ENCODE results near the gene TTC9C.
"Not testable (repeated sequence)": the region's sequence is repeated elsewhere in the genome, so short reads cannot be mapped to it uniquely, and the experiment has no call there.

TTC9C gene

GRCh38 chr11:62709247-62710000, 18.9 kb upstream of the TTC9C start:
- DNase-seq (ENCODE audit: low read depth in 3 of 3, low spot score in 1 of 3), result peak; percentile 85 to 95 (median 93)

DNA sequence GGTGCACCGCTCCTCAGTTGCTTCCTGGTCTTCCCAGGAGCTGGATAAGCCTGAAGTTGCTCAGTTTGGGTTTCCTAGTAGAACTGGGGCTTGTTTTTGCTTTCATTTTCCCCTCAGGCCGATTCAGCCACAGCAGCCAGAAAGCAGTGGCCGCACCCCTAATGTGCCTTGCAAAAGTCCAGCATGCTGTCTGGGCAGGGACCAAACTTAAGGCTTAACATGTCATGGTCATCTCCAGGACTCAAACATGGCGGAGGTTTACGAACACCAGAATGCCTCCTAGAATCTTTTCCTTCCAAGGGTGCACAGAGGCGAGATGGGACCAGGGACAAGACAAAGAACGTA, 18.3 kb upstream of the TTC9C start:
- DNase-seq (ENCODE audit: low read depth in 3 of 3, low spot score in 1 of 3), result no peak

DNA sequence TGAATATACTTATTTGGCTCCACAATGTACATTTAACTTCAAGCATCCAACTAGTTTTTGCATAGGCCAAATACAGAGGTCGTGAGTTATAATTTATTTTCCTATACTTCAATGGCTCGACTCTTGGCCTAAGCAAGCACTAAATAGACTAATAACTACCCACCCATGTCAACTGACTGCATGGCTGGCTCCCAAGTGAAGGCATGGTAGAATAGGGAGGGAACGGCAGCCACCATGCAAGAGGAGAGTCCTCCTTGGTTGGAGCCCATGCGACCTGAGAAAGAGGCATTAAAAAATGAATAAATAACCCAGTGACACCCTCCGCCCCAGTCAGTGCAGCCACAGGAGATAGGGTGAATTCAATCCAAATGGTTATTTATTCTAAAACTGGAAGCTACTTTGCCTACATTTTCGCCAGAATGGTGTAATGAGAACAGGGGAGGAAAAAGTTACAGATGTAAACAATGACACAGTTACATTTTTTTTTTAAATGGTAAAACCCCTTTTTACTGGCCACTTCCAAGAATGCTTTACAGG, 15.9 kb upstream of the TTC9C start:
- DNase-seq (ENCODE audit: low read depth in 3 of 3, low spot score in 1 of 3), result no peak

DNA sequence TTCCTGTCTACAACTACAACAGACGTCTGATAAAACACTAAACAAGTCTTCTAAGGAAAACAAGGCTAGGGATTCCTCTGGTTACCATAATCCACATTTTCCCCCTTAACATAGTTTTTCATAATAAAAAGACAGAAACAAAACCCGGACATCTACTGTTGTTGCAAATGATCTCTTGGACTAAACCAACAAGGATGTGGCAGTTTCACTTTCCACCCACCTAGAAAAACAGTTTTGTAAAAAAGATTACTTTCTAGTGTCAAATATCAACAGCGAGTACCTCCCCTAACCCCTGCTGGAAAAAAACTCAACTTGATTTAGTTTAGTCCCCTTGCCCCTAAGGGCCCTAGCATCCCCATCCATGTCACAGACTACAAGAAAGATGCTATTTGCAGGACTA, 15.4 kb upstream of the TTC9C start:
- DNase-seq (ENCODE audit: low read depth in 3 of 3, low spot score in 1 of 3), result no peak

DNA sequence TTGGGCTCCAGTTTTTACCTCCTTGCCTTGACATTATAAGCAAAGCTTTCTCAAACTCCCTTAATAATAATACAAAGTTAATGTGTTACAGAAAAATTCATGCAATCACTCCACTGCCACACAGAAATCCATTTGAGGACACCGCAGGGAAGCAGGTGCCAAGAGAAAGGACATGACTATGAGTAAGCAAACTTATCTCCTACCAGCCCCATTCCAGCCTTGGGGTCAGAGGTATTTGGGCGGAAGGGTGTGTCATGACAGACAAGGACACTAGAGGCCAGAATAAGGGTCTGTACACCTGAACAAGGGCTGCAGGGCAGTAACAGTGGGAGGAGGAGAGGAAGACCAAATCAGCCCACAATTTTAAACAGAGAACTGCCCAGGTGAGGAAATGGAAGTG, 14.9 kb upstream of the TTC9C start:
- DNase-seq (ENCODE audit: low read depth in 3 of 3, low spot score in 1 of 3), result no peak

- no peak for DNase-seq (ENCODE audit: low read depth in 3 of 3, low spot score in 1 of 3)
These were observed 12.8 kb upstream of the TTC9C start for GRCh38 chr11:62715150-62716130.

DNA sequence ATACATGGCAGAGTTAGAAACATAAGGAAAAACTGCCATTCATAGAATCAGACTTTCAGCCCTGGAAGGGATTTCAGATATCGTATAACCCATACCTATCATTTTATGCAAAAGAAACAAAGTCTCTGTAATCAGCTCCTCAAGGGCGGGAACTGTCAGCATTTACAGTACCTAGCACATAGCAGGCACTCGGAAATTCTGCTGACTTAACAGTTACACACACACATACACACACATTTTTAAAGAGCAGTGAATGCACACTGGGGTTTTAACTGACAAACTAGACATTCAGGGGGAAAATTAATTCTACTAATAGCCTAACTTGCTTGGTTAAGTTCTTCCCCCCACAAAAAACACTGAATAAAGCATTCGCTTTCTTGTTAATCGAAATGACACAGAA, 12.1 kb upstream of the TTC9C start:
- DNase-seq (ENCODE audit: low read depth in 3 of 3, low spot score in 1 of 3), result no peak

DNA sequence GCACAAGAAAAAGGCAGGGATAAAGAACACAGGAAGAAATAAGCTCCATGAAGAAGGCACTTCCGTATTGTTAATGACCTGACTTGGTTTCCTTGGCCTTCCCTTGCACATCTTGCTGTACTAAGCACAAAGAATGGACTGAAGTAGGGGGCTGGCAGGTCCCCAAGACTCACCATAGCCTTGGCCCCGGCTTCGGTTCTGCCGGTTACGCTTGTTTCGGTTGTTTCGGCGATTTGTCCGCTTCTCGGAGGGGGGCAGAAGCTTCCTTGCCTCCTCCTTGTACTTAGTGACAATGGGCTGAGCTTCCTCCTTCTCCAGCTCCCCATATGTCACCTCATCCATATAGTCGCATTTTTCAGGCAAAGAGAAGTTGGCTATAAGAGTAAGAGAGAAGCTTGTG, 11.5 kb upstream of the TTC9C start:
- DNase-seq (ENCODE audit: low read depth in 3 of 3, low spot score in 1 of 3), result no peak

- no peak for DNase-seq (ENCODE audit: low read depth in 3 of 3, low spot score in 1 of 3)
These were observed 8.8 kb upstream of the TTC9C start for GRCh38 chr11:62719302-62719978.

DNA sequence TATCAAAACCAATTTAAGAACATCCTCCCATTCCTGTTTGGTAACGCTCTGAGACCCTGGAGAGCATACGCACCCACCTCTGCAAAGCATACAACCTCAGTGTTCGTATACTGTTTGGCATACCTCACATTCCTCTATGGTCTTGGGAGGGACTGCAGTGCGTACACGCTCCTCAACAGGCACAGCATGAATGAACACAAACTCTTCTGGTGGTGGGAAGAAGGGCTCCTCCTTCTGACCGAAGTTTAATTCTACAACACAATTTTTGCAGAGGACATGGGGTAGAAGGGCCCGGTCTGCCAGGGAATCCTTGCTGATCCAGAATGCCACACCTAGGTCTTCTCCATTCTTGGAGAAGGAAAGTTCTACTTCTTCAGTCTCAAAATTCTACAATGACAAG, 6.3 kb upstream of the TTC9C start:
- DNase-seq (ENCODE audit: low read depth in 3 of 3, low spot score in 1 of 3), result no peak

GRCh38 chr11:62724171-62724570, 4.1 kb upstream of the TTC9C start:
- DNase-seq (ENCODE audit: low read depth in 3 of 3, low spot score in 1 of 3), result no peak

GRCh38 chr11:62725646-62726045, 2.6 kb upstream of the TTC9C start:
- no peak for DNase-seq (ENCODE audit: low read depth in 3 of 3, low spot score in 1 of 3)

DNA sequence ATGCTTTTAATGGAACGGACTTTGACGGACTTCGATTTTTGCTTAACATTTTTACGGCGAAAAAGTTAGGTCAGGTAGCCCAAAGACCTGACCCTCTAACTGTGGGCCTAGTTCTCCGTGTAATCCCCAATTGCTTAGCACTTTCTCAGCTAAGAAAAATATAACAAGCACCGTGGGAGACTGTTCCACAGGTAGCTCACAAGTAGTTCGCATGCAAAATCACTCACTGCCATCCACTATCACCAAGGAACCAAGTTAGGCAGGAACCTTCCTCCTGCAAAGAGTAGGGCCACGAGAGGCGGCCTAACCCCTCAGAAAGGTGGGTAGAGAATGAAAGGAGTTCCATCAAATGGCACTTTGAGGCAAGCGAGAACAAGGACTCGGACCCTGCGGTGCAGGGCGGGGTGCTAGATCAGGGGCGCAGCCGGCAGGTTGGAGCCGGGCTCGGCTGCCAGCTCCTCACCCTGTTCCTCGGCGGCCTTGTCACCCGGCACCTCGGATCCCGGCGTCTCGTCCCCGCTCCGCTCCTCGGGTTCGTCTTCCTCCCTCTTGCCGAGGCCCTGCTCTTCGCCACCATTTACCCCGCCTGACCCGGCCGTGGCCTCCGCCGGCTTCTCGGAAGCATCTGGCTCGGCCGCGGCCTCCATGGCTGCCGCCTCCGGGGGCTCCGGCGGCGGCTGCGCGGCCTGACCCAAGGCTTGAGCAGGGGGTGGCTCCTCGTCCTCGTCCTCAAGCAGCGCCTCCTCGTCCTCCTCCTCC, 2.0 kb upstream of the TTC9C start:
- DNase-seq (ENCODE audit: low read depth in 3 of 3, low spot score in 1 of 3), result no peak

DNA sequence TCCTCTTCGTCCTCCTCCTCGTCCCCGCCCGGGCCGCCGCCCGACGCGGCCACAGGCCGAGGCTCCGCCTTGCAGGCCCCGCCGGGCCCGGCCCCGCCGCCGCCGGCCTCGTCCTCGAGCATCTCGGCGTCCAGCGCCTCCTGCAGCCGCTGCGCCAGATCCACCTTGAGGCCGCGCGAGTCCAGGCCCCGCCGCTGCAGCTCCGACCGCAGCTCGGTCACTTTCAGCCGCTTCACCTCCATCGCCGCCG, 1.4 kb upstream of the TTC9C start:
- peak in 1 of 3 donors; percentile 33 for DNase-seq (ENCODE audit: low read depth in 3 of 3, low spot score in 1 of 3)

DNA sequence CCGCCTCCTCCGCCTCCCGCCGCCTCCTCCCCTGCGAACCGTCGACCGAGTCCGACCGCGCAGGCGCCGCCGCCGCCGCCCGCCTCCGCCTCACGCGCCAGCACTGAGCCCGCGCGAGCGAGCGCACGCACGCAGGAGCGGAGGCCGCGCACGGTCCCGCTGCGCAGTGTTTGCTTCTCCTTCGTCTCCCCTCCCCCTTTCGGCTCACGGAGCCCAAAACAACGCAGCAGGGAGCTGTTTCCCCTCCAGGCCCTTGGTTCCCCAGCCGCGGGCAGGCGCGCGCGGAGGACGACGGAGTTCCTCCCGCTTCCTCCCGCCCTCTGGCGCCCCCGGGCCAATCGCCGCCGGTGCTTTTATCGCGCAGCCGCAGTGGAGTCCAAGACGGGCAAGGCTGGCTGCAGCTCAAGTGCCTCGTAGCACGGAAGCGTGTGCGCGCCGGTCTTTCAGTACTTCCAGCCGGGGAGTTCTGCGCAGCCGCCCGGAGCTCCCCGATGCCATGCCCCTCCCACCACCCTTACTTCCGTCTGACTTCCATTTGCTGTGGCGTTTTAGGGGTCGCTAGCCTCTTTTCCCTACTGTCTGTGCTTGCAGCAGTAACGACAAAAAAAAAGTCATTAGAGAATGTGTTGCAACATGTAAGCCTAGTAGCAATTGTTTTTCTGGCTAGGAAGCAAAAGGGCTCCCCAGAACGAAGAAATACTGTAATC, 968 bp upstream of the TTC9C start, which contains the start of gene HNRNPUL2:
Gene HNRNPUL2 (minus strand): TSS at position 293 of the 707 bp plus-strand sequence. CDS start 301 bp downstream, outside the sequence.
- DNase-seq (ENCODE audit: low read depth in 3 of 3, low spot score in 1 of 3), result peak; percentile 95 to 98 (median 98)

- DNase-seq (ENCODE audit: low read depth in 3 of 3, low spot score in 1 of 3), result peak; percentile 43 to 68 (median 60)
These were observed 465 bp upstream of the TTC9C start for GRCh38 chr11:62727872-62728170.

DNA sequence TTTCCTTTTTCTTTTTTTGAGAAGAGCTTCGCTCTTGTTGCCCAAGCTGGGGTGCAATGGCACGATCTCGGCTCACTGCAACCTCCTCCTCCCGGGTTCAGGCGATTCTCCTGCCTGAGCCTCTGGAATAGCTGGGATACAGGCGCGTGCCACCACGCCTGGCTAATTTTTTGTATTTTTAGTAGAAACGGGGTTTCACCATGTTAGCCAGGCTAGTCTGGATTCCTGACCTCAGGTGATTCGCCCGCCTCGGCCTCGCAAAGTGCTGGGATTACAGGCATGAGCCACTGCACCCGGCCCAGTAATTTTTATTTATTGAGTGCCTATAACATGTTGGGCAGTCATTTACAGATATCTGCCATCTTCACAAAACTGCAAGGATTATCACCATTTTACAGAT, 1.8 kb downstream of the TTC9C start:
- not testable (repeated sequence) for DNase-seq (ENCODE audit: low read depth in 3 of 3, low spot score in 1 of 3)

GRCh38 chr11:62732830-62733229, 4.5 kb downstream of the TTC9C start:
- no peak for DNase-seq (ENCODE audit: low read depth in 3 of 3, low spot score in 1 of 3)

DNA sequence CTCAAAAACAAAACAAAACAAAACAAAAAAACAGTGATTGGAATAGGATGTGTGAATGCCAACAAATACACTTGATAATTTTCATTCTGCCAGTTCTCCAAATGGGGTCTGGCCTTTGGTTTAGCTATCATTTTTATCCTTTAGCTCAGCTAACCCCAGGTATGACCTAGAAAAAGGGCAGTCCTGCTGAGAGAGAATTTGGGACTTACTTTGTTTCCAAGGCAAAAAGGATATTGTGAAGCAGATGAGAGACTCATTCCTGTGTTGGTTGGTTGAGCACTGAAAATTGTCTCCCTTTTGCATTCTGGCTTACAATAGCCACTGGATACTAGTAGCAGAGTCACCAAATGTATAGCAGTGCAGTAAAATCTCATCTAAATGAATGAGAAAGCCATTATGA, 8.9 kb downstream of the TTC9C start:
- no peak for DNase-seq (ENCODE audit: low read depth in 3 of 3, low spot score in 1 of 3)

DNA sequence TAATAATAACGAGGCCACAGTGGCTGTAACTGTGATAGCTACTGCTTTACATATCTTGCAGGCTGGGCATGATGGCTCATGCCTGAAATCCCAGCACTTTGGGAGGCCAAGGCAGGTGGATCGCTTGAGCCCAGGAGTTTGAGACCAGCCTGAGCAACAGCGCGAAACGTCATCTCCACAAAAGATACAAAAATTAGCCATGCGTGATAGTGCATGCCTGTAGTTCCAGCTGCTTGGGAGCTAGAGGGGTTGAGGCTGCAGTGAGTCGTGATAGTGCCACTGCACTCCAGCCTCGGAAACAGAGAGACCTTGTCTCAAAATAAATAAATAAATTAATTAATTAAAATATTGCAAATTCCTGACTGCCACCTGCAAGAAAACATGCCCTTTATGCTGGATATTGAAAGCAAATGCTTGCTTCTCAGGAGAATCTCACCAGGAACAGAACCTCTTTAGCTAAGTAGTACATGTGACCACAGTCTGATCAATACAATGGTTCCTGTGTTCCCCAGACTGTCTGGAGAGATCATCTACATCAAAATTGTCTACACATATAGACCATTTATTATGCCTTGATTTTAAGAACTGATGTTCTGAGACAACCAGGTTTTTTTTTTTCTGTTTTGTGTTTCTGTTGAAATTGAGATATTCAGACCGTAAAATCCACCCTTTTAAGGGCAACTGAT, 19.3 kb downstream of the TTC9C start:
- DNase-seq (ENCODE audit: low read depth in 3 of 3, low spot score in 1 of 3), result no peak
